Measurements from ENCODE around the gene CUX1. TPM values are rescaled to one million over a fixed set of nuclear protein-coding genes. Genes with fewer than 3 reads are reported as not detected.

The CUX1 gene
- total RNA-seq, 1 experiment from 2014 or later, result 92.4 TPM

DNA sequence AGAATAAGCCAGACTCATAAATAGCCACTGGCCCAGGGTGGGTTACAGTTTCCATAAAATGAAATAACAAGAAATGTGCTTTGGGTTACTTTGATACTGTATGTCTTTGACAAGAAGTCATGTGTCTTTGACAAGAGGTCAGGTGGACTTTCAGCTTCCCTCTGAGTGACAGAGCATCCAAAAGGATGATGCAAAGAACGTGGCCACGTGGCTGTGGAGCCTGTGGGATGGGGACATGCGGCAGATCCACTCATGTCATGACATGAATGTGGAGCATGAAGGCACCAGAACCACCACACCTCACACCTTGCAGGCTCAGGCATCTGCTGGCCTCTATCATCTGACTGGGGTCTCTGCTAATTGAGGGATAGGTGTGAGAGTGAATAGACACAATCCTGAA lies 37.1 kb upstream of the CUX1 start:
- Histone ChIP-seq H3K9ac (ENCODE audit: low read length) (no peak overlapping the region), H3K27me3 (ENCODE audit: low read length) (no peaks in the 10 kb centered on the region), H3K9me3 (ENCODE audit: low read length) (no peaks in the 10 kb centered on the region), H3K4me3 (ENCODE audit: low read length) (no peak overlapping the region), H2AFZ (ENCODE audit: low read length) (no peak overlapping the region), H3K4me2 (ENCODE audit: low read depth, low read length, poor library complexity, severe bottlenecking) (no peak overlapping the region), H3K4me1 (ENCODE audit: low read length) (no peaks in the 10 kb centered on the region), H3K79me2 (ENCODE audit: low read length) (no peaks in the 10 kb centered on the region), H3K36me3 (ENCODE audit: insufficient read depth, low read length) (no peaks in the 10 kb centered on the region), H3K9me2 (replicated peaks; ENCODE audit: insufficient read depth, low read length) (no peaks in the 10 kb centered on the region), H3K27ac (ENCODE audit: low read length) (no peak overlapping the region), H4K20me1 (ENCODE audit: insufficient read depth, low read depth, low read length) (no peaks in the 10 kb centered on the region)
- no peak for DNase-seq

DNA sequence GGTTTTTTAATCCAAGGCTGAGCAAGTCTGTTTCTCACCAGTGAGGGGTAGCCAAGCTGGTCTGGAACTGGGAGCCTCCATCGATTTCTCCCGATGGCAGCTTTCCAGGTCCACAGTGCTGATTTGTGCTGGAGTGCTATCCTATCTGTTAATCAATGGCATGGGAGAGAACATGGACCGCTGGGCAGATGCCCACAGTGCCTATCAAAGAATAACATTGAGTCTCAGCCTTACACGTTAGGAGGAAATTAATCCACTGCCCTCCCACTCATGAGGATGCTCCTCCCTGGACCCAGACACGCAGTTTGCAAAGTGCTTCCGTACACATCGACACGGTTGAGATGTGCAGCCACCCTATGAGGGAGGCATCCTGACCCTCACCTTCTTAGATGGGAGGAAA lies 36.0 kb upstream of the CUX1 start:
- H3K4me3 ChIP-seq (ENCODE audit: low read length), result no peak overlapping the region
- H3K4me1 ChIP-seq (ENCODE audit: low read length), result no peaks in the 10 kb centered on the region
- no peak overlapping the region for H3K9ac ChIP-seq (ENCODE audit: low read length)

GRCh38 chr7:101782476-101782875 lies 35.0 kb upstream of the CUX1 start:
- Histone ChIP-seq H2AFZ (ENCODE audit: low read length) (no peak overlapping the region), H3K9me2 (replicated peaks; ENCODE audit: insufficient read depth, low read length) (no peaks in the 10 kb centered on the region), H3K4me3 (ENCODE audit: low read length) (no peak overlapping the region), H4K20me1 (ENCODE audit: insufficient read depth, low read depth, low read length) (no peaks in the 10 kb centered on the region), H3K9ac (ENCODE audit: low read length) (no peak overlapping the region), H3K36me3 (ENCODE audit: insufficient read depth, low read length) (no peaks in the 10 kb centered on the region), H3K27me3 (ENCODE audit: low read length) (no peaks in the 10 kb centered on the region), H3K4me2 (ENCODE audit: low read depth, low read length, poor library complexity, severe bottlenecking) (no peak overlapping the region), H3K79me2 (ENCODE audit: low read length) (no peaks in the 10 kb centered on the region), H3K9me3 (ENCODE audit: low read length) (no peaks in the 10 kb centered on the region), H3K4me1 (ENCODE audit: low read length) (no peaks in the 10 kb centered on the region), H3K27ac (ENCODE audit: low read length) (no peak overlapping the region)
- no peak for DNase-seq

More for the DNA sequence above, 36.0 kb upstream of the CUX1 start:
- H3K9me3 ChIP-seq (ENCODE audit: low read length), result no peaks in the 10 kb centered on the region
- DNase-seq, result no peak
- H3K9me2 ChIP-seq (replicated peaks; ENCODE audit: insufficient read depth, low read length), result no peaks in the 10 kb centered on the region
- H3K27me3 ChIP-seq (ENCODE audit: low read length), result no peaks in the 10 kb centered on the region
- H2AFZ ChIP-seq (ENCODE audit: low read length), result no peak overlapping the region
- H3K4me2 ChIP-seq (ENCODE audit: low read depth, low read length, poor library complexity, severe bottlenecking), result no peak overlapping the region
- no peaks in the 10 kb centered on the region for H3K79me2 ChIP-seq (ENCODE audit: low read length)
- no peak overlapping the region for H3K27ac ChIP-seq (ENCODE audit: low read length)
- no peaks in the 10 kb centered on the region for H4K20me1 ChIP-seq (ENCODE audit: insufficient read depth, low read depth, low read length)
- H3K36me3 ChIP-seq (ENCODE audit: insufficient read depth, low read length), result no peaks in the 10 kb centered on the region

DNA sequence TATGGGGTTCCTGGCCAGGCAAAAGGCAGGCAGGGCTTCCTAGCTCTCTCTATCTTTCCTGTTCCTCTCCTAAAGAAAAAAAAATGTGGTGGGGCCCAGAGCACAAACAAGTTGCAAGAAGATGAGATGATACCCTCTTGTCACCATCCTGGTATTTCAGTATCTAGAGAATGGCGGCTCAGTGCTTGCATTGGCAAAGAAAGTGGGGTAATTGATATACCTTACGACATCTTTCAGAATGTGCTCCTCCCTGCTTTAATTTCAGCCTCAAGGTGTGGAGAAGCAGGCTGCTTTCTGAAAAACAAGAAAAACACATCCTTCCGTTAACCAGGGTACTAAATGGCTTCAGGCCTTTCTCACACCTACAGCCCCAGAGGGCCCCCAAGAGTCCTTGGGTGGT lies 34.5 kb upstream of the CUX1 start:
- Histone ChIP-seq H3K9me2 (replicated peaks; ENCODE audit: insufficient read depth, low read length) (no peaks in the 10 kb centered on the region), H4K20me1 (ENCODE audit: insufficient read depth, low read depth, low read length) (no peaks in the 10 kb centered on the region), H3K27me3 (ENCODE audit: low read length) (no peaks in the 10 kb centered on the region), H3K79me2 (ENCODE audit: low read length) (no peaks in the 10 kb centered on the region), H3K4me2 (ENCODE audit: low read depth, low read length, poor library complexity, severe bottlenecking) (no peak overlapping the region), H3K9me3 (ENCODE audit: low read length) (no peaks in the 10 kb centered on the region; the same call in 1 of the 2 replicates), H3K27ac (ENCODE audit: low read length) (no peak overlapping the region), H2AFZ (ENCODE audit: low read length) (no peak overlapping the region), H3K4me1 (ENCODE audit: low read length) (no peaks in the 10 kb centered on the region), H3K4me3 (ENCODE audit: low read length) (no peak overlapping the region), H3K9ac (ENCODE audit: low read length) (no peak overlapping the region), H3K36me3 (ENCODE audit: insufficient read depth, low read length) (no peaks in the 10 kb centered on the region)
- no peak for DNase-seq

DNA sequence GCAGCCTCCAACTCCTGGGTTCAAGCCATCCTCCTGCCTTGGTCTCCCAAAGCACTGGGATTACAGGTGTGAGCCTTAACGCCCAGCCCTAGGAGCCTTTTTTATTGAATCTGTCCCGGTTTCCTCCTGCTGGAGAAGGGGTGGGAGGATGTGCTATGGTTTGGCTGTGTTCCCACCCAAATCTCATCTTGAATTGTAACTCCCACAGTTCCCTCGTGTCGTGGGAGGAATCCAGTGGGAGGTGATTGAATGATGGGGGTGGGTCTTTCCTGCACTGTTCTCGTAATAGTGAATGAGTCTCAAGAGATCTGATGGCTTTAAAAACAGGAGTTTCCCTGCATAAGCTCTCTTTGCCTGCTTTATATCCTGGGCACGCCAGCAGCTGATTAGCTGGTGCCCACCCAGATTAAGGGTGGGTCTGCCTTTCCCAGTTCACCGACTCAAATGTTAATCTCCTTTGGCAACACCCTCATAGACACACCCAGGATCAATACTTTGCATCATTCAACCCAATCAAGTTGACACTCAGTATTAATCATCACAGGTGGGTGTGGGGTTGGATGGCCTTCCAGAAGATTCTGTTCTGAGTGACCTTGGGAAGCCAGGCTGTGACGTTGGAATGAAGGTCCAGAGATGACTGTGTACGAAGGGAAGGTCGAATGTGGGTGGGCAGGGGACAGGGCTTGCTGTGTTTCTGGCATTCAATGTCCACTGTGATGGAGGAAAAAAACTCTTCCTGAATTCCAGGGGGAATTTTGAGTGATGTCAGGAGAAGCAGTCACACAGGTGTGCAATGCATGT lies 33.8 kb upstream of the CUX1 start:
- Histone ChIP-seq H3K9me2 (replicated peaks; ENCODE audit: insufficient read depth, low read length) (no peaks in the 10 kb centered on the region), H3K36me3 (ENCODE audit: insufficient read depth, low read length) (no peaks in the 10 kb centered on the region), H4K20me1 (ENCODE audit: insufficient read depth, low read depth, low read length) (no peaks in the 10 kb centered on the region), H3K79me2 (ENCODE audit: low read length) (no peaks in the 10 kb centered on the region), H3K9me3 (ENCODE audit: low read length) (peaks cover 4% of the 10 kb centered on the region), H3K9ac (ENCODE audit: low read length) (no peak overlapping the region), H3K4me2 (ENCODE audit: low read depth, low read length, poor library complexity, severe bottlenecking) (no peak overlapping the region), H3K27me3 (ENCODE audit: low read length) (no peaks in the 10 kb centered on the region), H3K4me3 (ENCODE audit: low read length) (no peak overlapping the region), H3K27ac (ENCODE audit: low read length) (no peak overlapping the region), H3K4me1 (ENCODE audit: low read length) (no peaks in the 10 kb centered on the region), H2AFZ (ENCODE audit: low read length) (no peak overlapping the region)
- no peak for DNase-seq

GRCh38 chr7:101784292-101785127 lies 32.9 kb upstream of the CUX1 start:
- no peaks in the 10 kb centered on the region for H3K79me2 ChIP-seq (ENCODE audit: low read length)
- no peaks in the 10 kb centered on the region for H4K20me1 ChIP-seq (ENCODE audit: insufficient read depth, low read depth, low read length)
- no peaks in the 10 kb centered on the region for H3K4me1 ChIP-seq (ENCODE audit: low read length)
- H2AFZ ChIP-seq (ENCODE audit: low read length), result no peak overlapping the region
- H3K9me2 ChIP-seq (replicated peaks; ENCODE audit: insufficient read depth, low read length), result no peaks in the 10 kb centered on the region
- H3K27me3 ChIP-seq (ENCODE audit: low read length), result no peaks in the 10 kb centered on the region
- no peak for DNase-seq
- H3K27ac ChIP-seq (ENCODE audit: low read length), result no peak overlapping the region
- H3K9me3 ChIP-seq (ENCODE audit: low read length), result peaks cover 4% of the 10 kb centered on the region
- H3K4me3 ChIP-seq (ENCODE audit: low read length), result no peak overlapping the region
- no peak overlapping the region for H3K4me2 ChIP-seq (ENCODE audit: low read depth, low read length, poor library complexity, severe bottlenecking)
- H3K36me3 ChIP-seq (ENCODE audit: insufficient read depth, low read length), result no peaks in the 10 kb centered on the region
- H3K9ac ChIP-seq (ENCODE audit: low read length), result no peak overlapping the region

- H3K36me3 ChIP-seq (ENCODE audit: insufficient read depth, low read length), result no peaks in the 10 kb centered on the region
- no peak for DNase-seq
These were observed 29.6 kb upstream of the CUX1 start for GRCh38 chr7:101787864-101788263.

GRCh38 chr7:101788517-101788916 lies 28.9 kb upstream of the CUX1 start:
- Histone ChIP-seq H3K27ac (ENCODE audit: low read length) (no peak overlapping the region), H4K20me1 (ENCODE audit: insufficient read depth, low read depth, low read length) (no peaks in the 10 kb centered on the region), H3K9ac (ENCODE audit: low read length) (no peak overlapping the region), H3K36me3 (ENCODE audit: insufficient read depth, low read length) (no peaks in the 10 kb centered on the region), H3K9me3 (ENCODE audit: low read length) (peaks cover 4% of the 10 kb centered on the region), H3K79me2 (ENCODE audit: low read length) (no peaks in the 10 kb centered on the region), H3K4me1 (ENCODE audit: low read length) (no peaks in the 10 kb centered on the region), H3K4me2 (ENCODE audit: low read depth, low read length, poor library complexity, severe bottlenecking) (no peak overlapping the region), H3K9me2 (replicated peaks; ENCODE audit: insufficient read depth, low read length) (no peaks in the 10 kb centered on the region), H3K4me3 (ENCODE audit: low read length) (no peak overlapping the region), H3K27me3 (ENCODE audit: low read length) (no peaks in the 10 kb centered on the region), H2AFZ (ENCODE audit: low read length) (no peak overlapping the region)
- DNase-seq, result no peak

More at GRCh38 chr7:101787864-101788263, 29.6 kb upstream of the CUX1 start:
- Histone ChIP-seq H3K4me3 (ENCODE audit: low read length) (no peak overlapping the region), H3K9me2 (replicated peaks; ENCODE audit: insufficient read depth, low read length) (no peaks in the 10 kb centered on the region), H3K79me2 (ENCODE audit: low read length) (no peaks in the 10 kb centered on the region), H3K9ac (ENCODE audit: low read length) (no peak overlapping the region), H3K4me2 (ENCODE audit: low read depth, low read length, poor library complexity, severe bottlenecking) (no peak overlapping the region), H3K4me1 (ENCODE audit: low read length) (no peaks in the 10 kb centered on the region), H3K27ac (ENCODE audit: low read length) (no peak overlapping the region), H3K27me3 (ENCODE audit: low read length) (no peaks in the 10 kb centered on the region), H4K20me1 (ENCODE audit: insufficient read depth, low read depth, low read length) (no peaks in the 10 kb centered on the region), H2AFZ (ENCODE audit: low read length) (no peak overlapping the region), H3K9me3 (ENCODE audit: low read length) (peaks cover 4% of the 10 kb centered on the region)

All from Karpas-422 (cell line).